Nephron (organoid): ENCODE measurements around the gene TYW1B.
A peak's percentile ranks its signal among the peaks of the same experiment; 100 is the strongest.
"Not testable (repeated sequence)": the region's sequence is repeated elsewhere in the genome, so short reads cannot be mapped to it uniquely, and the experiment has no call there.

ENCODE experiments used
- H3K27ac Mint-ChIP-seq, 3 experiments: 2 replicates each; pipeline ENCODE4 v1.8.0; 2020; ENCODE audit warnings: mixed read lengths in 3 of 3, mild to moderate bottlenecking in 2 of 3, moderate library complexity in 1 of 3
- H3K27me3 Mint-ChIP-seq: 2 replicates; pipeline ENCODE4 v1.8.0; 2021; ENCODE audit warnings: low read depth, mild to moderate bottlenecking, moderate library complexity, mixed read lengths
- H3K36me3 Mint-ChIP-seq: 2 replicates; pipeline ENCODE4 v1.8.0; 2020; ENCODE audit warnings: low read depth, mixed read lengths
- H3K4me1 Mint-ChIP-seq: 2 replicates; pipeline ENCODE4 v1.8.0; 2020; ENCODE audit warnings: mixed read lengths
- H3K4me3 Mint-ChIP-seq, 3 experiments: 2 replicates each; pipeline ENCODE4 v1.8.0; 2020; ENCODE audit warnings: mild to moderate bottlenecking in 3 of 3, mixed read lengths in 3 of 3, moderate library complexity in 2 of 3
- H3K9me3 Mint-ChIP-seq: 2 replicates; pipeline ENCODE4 v1.8.0; 2020; ENCODE audit warnings: mixed read lengths
- CTCF ChIP-seq, 3 experiments: fragments of 200-600 bp; sonication (generic); IDR thresholded peaks; one replicate each; pipeline ENCODE4 v1.5.0; 2021; ENCODE audit warnings: antibody characterized with exemption in 3 of 3; ENCODE audit not compliant: unreplicated experiment in 3 of 3

The TYW1B gene

GRCh38 chr7:72805526-72806494 is 22.2 kb downstream of the TYW1B start:
- H3K27me3 Mint-ChIP-seq = no peaks in the 10 kb centered on the region
- H3K4me1 Mint-ChIP-seq = no peaks in the 10 kb centered on the region
- H3K9me3 Mint-ChIP-seq = no peaks in the 10 kb centered on the region
- TF ChIP-seq CTCF (IDR thresholded peaks at IDR 0.05; ENCODE audit: unreplicated experiment in 3 of 3) = no peak
- H3K36me3 Mint-ChIP-seq = peaks cover 39% of the 10 kb centered on the region
- H3K27ac Mint-ChIP-seq = no peak overlapping the region
- H3K4me3 Mint-ChIP-seq = no peak overlapping the region

- peaks cover 34% of the 10 kb centered on the region for H3K36me3 Mint-ChIP-seq
- H3K4me3 Mint-ChIP-seq, H3K4me1 Mint-ChIP-seq, H3K9me3 Mint-ChIP-seq, H3K27ac Mint-ChIP-seq, H3K27me3 Mint-ChIP-seq: not testable (repeated sequence)
Measured at GRCh38 chr7:72803778-72804177, 24.2 kb downstream of the TYW1B start.

GRCh38 chr7:72801564-72801963 is 26.4 kb downstream of the TYW1B start:
- not testable (repeated sequence) for H3K27me3 Mint-ChIP-seq, H3K4me3 Mint-ChIP-seq, H3K4me1 Mint-ChIP-seq, H3K27ac Mint-ChIP-seq, H3K9me3 Mint-ChIP-seq
- peaks cover 42% of the 10 kb centered on the region for H3K36me3 Mint-ChIP-seq

- not testable (repeated sequence) for H3K27ac Mint-ChIP-seq, H3K4me3 Mint-ChIP-seq, H3K4me1 Mint-ChIP-seq, H3K9me3 Mint-ChIP-seq, H3K27me3 Mint-ChIP-seq
- peaks cover 31% of the 10 kb centered on the region for H3K36me3 Mint-ChIP-seq
Measured at GRCh38 chr7:72795401-72795800, 32.6 kb downstream of the TYW1B start.

- Mint-ChIP-seq H3K27me3 (no peaks in the 10 kb centered on the region), H3K27ac (no peak overlapping the region), H3K9me3 (no peaks in the 10 kb centered on the region), H3K36me3 (peaks cover 31% of the 10 kb centered on the region), H3K4me1 (peaks cover 9% of the 10 kb centered on the region), H3K4me3 (no peak overlapping the region)
- no peak for TF ChIP-seq CTCF (IDR thresholded peaks at IDR 0.05; ENCODE audit: unreplicated experiment in 3 of 3)
Measured at GRCh38 chr7:72793791-72794190, 34.2 kb downstream of the TYW1B start.

- H3K27me3 Mint-ChIP-seq, H3K4me3 Mint-ChIP-seq, H3K9me3 Mint-ChIP-seq: not testable (repeated sequence)
- peaks cover 13% of the 10 kb centered on the region for H3K4me1 Mint-ChIP-seq
- H3K36me3 Mint-ChIP-seq = peaks cover 15% of the 10 kb centered on the region
- peak overlapping the region in 2 of 3 experiments; percentile 57 to 71 for H3K27ac Mint-ChIP-seq
Measured at GRCh38 chr7:72790698-72791060, 37.3 kb downstream of the TYW1B start.

GRCh38 chr7:72790048-72790697 is 37.8 kb downstream of the TYW1B start:
- H3K27me3 Mint-ChIP-seq, H3K9me3 Mint-ChIP-seq, H3K4me3 Mint-ChIP-seq: not testable (repeated sequence)
- H3K36me3 Mint-ChIP-seq = peaks cover 15% of the 10 kb centered on the region
- H3K4me1 Mint-ChIP-seq = peaks cover 13% of the 10 kb centered on the region
- peak overlapping the region in 2 of 3 experiments; percentile 57 to 71 for H3K27ac Mint-ChIP-seq

- Mint-ChIP-seq H3K27ac (no peak overlapping the region), H3K9me3 (no peaks in the 10 kb centered on the region), H3K36me3 (peaks cover 3% of the 10 kb centered on the region), H3K4me3 (no peak overlapping the region), H3K27me3 (no peaks in the 10 kb centered on the region), H3K4me1 (peaks cover 11% of the 10 kb centered on the region)
- no peak for TF ChIP-seq CTCF (IDR thresholded peaks at IDR 0.05; ENCODE audit: unreplicated experiment in 3 of 3)
Measured at GRCh38 chr7:72785166-72785955, 42.6 kb downstream of the TYW1B start.

GRCh38 chr7:72783601-72784370 is 44.2 kb downstream of the TYW1B start:
- not testable (repeated sequence) for H3K27me3 Mint-ChIP-seq, H3K36me3 Mint-ChIP-seq, H3K4me3 Mint-ChIP-seq, H3K9me3 Mint-ChIP-seq
- Mint-ChIP-seq H3K27ac (peak overlapping the region in 1 of 3 experiments; percentile 24), H3K4me1 (peaks cover 11% of the 10 kb centered on the region)
